ENCODE results near the gene LRRC10B.

DNA sequence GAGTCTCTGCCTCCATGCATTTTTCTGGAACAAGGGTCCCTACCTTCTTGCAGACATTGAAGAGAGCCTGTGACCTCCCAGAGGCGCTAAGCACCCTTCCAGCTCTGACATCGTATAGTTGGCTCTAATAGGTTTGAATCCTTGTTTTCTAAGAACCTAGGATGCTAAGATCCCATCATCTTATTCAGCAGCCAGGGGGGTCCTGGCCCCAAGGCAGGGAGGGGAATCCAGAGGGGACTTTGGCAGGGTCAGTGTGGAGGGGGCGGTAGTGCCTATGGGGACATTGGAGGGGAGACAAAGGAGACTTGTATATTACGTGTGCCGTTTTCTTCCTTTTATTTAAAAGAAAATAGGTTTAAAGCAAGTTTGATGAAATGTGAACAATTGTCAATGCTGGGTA is 3.4 kb upstream of the LRRC10B start:
- TF ChIP-seq, protein P1, sequence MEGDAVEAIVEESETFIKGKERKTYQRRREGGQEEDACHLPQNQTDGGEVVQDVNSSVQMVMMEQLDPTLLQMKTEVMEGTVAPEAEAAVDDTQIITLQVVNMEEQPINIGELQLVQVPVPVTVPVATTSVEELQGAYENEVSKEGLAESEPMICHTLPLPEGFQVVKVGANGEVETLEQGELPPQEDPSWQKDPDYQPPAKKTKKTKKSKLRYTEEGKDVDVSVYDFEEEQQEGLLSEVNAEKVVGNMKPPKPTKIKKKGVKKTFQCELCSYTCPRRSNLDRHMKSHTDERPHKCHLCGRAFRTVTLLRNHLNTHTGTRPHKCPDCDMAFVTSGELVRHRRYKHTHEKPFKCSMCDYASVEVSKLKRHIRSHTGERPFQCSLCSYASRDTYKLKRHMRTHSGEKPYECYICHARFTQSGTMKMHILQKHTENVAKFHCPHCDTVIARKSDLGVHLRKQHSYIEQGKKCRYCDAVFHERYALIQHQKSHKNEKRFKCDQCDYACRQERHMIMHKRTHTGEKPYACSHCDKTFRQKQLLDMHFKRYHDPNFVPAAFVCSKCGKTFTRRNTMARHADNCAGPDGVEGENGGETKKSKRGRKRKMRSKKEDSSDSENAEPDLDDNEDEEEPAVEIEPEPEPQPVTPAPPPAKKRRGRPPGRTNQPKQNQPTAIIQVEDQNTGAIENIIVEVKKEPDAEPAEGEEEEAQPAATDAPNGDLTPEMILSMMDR (IDR thresholded peaks at IDR 0.05; ENCODE audit: low read depth, low read length): no peak
- TF ChIP-seq EZH2phosphoT487 (IDR thresholded peaks at IDR 0.05; ENCODE audit: low read depth): no peak

Data from OCI-LY3 (cell line).